Hematopoietic multipotent progenitor cell (in vitro differentiated cells): ENCODE data around the gene LMF1. TPM values are rescaled to one million over a fixed set of nuclear protein-coding genes. Genes with fewer than 3 reads are reported as not detected.
"Not testable (repeated sequence)": the region's sequence is repeated elsewhere in the genome, so short reads cannot be mapped to it uniquely, and the experiment has no call there.

Experiments
- DNase-seq, 3 donors: peaks; one replicate each; pipeline ENCODE4 v3.0.0-alpha.2; 2011 to 2015; ENCODE audit warnings: low read depth in 2 of 3, low spot score in 2 of 3
- total RNA-seq: library from RNA; depleted of rRNA; stranded (reverse); fragments of >200 nt; gene quantifications from one replicate; pipeline ENCODE4 v1.2.3, GENCODE V29; 2012

LMF1 gene
- total RNA-seq, 1 donor, result 45.2 TPM

DNA sequence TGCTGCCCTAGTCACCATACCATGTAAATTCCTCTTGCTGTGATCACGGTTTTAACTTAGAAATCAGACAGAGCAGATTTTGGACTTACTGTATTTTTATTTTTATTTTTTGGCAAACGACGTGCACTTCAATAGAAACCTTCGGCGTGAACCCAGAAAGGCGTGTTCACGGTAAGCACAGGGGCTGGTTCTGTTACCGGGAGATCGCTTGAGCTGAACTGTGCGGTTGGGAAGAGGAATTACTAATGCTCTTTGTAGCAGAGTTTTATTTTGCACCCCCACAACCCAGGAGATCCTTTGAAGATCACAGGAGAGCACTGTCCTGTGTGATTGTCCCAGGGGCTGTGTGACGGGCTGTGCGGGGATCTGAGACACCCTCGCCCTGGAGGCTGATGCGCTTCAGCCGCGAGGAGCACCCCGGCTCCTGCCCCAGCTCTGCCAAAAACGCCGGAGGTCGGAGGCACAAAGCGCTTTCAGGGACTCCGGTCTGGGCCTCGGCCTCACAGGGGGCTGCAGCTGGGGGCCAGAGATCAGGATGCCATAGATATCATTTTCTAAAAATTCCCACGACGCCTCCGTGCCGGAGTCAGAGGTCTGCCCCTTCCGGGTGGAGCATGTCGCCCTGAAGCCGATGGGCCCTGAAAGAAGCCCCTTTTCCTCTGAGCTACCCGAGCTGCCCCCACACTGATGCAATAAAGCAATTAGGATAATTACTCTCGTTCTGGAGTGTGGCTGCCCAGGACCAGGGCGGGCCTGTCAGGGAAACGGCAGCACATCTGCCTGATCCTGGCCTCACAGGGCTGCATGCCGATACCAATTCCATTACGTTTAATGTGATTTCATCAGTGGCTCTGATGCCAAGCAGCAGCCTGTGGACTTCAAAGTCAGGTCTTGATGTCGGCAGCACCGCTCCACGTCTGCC, 71.8 kb downstream of the LMF1 start:
- no peak for DNase-seq

- DNase-seq, result no peak
Measured at GRCh38 chr16:898216-898615, 72.6 kb downstream of the LMF1 start.

GRCh38 chr16:897701-898100, 73.1 kb downstream of the LMF1 start:
- no peak for DNase-seq

DNA sequence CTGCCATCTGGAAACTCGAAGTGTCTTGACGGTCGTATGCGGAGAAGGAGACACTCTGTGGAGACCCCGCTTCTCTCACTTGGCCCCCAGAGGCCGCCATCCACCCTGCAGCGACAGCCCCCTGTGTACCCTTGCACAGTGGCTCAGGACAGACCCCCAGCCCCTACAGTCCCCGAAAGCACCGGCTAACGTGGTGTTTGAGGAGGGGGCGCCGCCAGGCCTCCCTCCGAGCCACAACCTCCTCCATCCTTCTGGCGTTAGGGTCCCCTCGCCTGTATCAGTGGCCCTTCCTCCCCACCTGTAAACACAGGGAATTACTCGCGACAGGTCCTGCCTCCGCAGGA, 73.6 kb downstream of the LMF1 start:
- DNase-seq, result no peak

- no peak for DNase-seq
Measured at GRCh38 chr16:896261-897199, 74.3 kb downstream of the LMF1 start.

GRCh38 chr16:895371-895770, 75.4 kb downstream of the LMF1 start:
- DNase-seq, result no peak

DNA sequence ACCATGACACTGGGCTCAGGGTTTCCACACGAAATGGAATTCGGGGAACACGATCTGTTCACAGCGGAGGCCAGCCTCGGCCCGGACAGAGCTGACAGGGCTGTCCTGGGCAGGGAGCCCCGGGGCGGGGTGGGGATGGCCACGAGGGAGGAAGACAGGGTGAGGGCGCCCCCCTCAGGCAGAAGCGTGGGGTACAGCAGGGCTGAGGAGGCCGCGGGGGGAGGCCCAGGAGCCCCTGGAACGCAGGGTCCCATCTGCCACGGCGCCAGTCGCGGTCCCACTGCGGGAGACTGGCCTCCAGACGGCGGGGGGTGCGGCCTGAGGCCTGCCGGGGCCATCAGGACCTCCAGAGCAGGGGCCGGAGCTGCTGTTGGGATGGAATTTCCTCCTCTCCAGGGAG, 75.9 kb downstream of the LMF1 start:
- DNase-seq, result no peak

DNA sequence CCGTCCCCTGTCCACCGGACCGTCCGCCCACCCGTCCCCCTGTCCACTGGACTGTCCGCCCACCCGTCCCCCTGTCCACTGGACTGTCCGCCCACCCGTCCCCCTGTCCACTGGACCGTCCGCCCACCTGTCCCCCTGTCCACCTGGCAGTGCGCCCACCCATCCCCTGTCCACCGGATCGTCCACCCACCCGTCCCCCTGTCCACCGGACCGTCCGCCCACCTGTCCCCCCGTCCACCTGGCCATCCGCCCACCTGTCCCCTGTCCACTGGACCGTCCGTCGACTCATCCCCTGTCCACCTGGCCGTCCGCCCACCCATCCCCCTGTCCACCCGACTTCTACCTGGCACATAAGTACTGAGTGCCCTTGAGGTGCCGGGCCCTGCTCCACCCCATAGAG, 76.6 kb downstream of the LMF1 start:
- DNase-seq, result no peak

DNA sequence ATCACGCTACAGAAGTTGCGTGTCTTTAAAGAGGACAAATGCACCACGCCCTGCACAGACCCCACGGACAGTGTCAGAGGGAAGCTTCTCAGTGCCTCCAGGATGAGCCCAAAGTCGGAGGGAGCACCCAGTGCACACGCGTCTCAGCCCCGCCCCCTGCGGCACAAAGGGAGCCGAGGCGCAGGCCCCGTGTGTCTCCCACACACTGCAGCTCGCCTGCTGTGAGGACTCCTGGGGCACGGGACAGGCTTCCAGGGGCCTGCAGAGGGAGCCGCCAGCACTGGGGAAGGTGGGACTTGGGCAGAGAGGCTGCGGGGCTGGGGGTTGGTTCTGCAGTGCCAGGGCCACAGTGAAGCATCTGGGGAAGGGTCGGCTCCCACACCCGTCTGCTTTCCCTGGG, 77.4 kb downstream of the LMF1 start:
- no peak for DNase-seq

- DNase-seq, result no peak
Measured at GRCh38 chr16:892536-893255, 78.1 kb downstream of the LMF1 start.

DNA sequence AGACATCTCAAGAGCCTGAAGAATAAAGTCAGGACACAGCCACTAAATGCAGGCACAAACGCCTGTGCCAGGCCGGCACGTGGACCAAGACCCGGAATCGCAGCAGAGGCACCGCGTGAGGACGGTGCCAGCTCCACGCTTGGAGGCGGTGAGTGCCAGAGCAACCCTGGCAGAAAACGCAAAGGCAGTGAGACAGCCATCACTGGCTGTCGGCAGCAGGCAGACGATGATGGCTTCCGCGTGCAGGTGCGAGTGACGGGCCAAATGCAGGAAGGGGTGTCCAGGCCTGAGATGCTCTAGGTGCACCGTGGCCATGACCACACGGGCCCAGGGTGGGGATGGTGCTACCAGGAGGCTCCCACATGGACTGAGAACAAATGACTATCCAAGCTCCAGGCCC, 78.8 kb downstream of the LMF1 start:
- DNase-seq, result no peak

DNA sequence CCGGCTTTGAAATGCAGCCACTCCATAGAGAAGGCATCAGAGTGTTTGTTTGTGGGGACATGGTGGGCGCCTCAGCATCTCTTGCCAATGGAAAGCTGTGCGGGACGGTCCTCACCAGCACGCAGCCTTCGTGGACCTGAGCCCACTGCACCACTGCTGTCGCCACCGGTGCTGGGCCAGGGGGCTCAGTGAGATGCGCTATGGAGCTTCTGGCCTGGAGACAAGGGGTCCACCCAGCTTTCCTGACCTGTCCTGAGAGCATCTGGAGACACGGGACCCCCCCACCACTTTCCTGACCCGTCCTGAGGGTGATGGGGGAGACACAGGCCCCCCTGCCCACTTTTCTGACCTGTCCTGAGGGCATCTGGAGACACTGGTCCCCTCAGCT, 79.4 kb downstream of the LMF1 start:
- DNase-seq, result no peak

- no peak for DNase-seq
Measured at GRCh38 chr16:890716-891352, 80.0 kb downstream of the LMF1 start.

GRCh38 chr16:890217-890616, 80.6 kb downstream of the LMF1 start:
- no peak for DNase-seq

GRCh38 chr16:889586-889985, 81.2 kb downstream of the LMF1 start:
- DNase-seq, result no peak

- DNase-seq, result no peak
Measured at GRCh38 chr16:888901-889570, 81.7 kb downstream of the LMF1 start.

GRCh38 chr16:888456-888855, 82.3 kb downstream of the LMF1 start:
- not testable (repeated sequence) for DNase-seq

DNA sequence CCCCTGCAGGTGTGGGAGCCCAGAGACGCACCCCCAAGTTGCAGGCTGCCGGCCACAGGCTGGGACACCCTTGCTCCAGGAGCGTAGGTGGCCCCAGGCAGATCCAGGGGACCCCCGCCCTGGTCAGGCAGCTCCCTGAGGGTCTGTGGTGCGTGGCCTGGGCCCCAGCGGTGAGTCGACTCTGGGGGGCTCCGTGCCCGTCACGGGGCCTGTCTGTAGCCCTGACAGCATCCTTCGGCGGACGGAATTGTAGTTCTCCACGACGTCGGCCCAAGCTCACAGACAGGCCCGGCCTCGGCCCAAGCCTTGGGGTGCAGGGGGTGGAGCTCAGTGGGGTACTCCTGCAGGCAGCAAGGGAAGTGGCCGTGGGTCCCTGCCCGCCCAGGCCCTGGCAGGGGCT, 82.9 kb downstream of the LMF1 start:
- DNase-seq, result no peak

- DNase-seq, result no peak
Measured at GRCh38 chr16:886802-887731, 83.7 kb downstream of the LMF1 start.
